BJ (cell line): ENCODE data around the gene MCM8. TPM values are rescaled to one million over a fixed set of nuclear protein-coding genes. Genes with fewer than 3 reads are reported as not detected.

Source experiments
- CTCF ChIA-PET: fragments of 350-600 bp; formaldehyde crosslinking; extraction: SDS; loops from one replicate; lab custom pipeline; 2021; ENCODE audit warnings: antibody characterized with exemption, inconsistent platforms; lab: Yijun Ruan, JAX
- POLR2A ChIA-PET: fragments of 300-600 bp; sonication (Branson Sonifier 250); formaldehyde crosslinking; extraction: SDS; loops from one replicate; lab custom pipeline; 2021; ENCODE audit warnings: antibody characterized with exemption; lab: Charles Lee
- DNase-seq: peaks from one replicate; pipeline ENCODE4 v3.0.0-alpha.2; 2011; ENCODE audit warnings: low read depth
- H3K27me3 ChIP-seq: 2 replicates; pipeline ENCODE4 v1.6.0; 2011; ENCODE audit warnings: low read length; ENCODE audit not compliant: control insufficient read depth, insufficient read depth
- H3K36me3 ChIP-seq: 2 replicates; pipeline ENCODE4 v1.5.1; 2011; ENCODE audit warnings: low read length; ENCODE audit not compliant: control insufficient read depth, insufficient read depth
- H3K4me3 ChIP-seq: 2 replicates; pipeline ENCODE4 v1.5.1; 2011; ENCODE audit warnings: low read depth, mild to moderate bottlenecking, control low read depth, low read length
- polyA plus RNA-seq: library from polyadenylated mRNA; depleted of rRNA; stranded (reverse); fragments of >200 nt; gene quantifications from 2 replicates; pipeline ENCODE4 v1.2.3, GENCODE V29; 2011
- TF ChIP-seq, protein P1 (sequence below): IDR thresholded peaks from 2 replicates; pipeline ENCODE4 v1.5.1; 2011; ENCODE audit warnings: low read depth, mild to moderate bottlenecking, control low read depth, inconsistent platforms, low read length, moderate library complexity; ENCODE audit not compliant: insufficient read depth

MCM8 gene
- polyA plus RNA-seq, 1 experiment = 2.7 TPM

DNA sequence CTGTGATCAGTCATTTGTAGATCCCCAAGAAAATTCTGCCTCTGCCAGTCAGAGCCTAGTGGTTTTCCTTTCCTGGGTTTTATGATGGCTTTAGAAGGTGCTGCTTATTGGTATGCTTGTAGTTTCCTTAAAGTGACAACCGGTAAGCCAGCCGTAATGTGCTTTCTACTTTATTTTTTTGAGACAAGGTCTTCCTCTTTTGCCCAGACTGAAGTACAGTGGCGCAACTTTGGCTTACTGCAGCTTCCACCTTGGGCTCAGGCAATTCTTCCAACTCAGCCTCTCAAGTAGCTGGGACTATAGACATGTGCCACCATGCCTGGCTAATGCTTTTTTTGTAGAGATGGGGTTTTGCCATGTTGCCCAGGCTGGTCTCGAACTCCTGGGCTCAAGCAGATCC, 23.5 kb downstream of the MCM8 start:
- TF ChIP-seq, protein P1, sequence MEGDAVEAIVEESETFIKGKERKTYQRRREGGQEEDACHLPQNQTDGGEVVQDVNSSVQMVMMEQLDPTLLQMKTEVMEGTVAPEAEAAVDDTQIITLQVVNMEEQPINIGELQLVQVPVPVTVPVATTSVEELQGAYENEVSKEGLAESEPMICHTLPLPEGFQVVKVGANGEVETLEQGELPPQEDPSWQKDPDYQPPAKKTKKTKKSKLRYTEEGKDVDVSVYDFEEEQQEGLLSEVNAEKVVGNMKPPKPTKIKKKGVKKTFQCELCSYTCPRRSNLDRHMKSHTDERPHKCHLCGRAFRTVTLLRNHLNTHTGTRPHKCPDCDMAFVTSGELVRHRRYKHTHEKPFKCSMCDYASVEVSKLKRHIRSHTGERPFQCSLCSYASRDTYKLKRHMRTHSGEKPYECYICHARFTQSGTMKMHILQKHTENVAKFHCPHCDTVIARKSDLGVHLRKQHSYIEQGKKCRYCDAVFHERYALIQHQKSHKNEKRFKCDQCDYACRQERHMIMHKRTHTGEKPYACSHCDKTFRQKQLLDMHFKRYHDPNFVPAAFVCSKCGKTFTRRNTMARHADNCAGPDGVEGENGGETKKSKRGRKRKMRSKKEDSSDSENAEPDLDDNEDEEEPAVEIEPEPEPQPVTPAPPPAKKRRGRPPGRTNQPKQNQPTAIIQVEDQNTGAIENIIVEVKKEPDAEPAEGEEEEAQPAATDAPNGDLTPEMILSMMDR = no peak
- CTCF ChIA-PET = no interaction called here
- DNase-seq = no peak

DNA sequence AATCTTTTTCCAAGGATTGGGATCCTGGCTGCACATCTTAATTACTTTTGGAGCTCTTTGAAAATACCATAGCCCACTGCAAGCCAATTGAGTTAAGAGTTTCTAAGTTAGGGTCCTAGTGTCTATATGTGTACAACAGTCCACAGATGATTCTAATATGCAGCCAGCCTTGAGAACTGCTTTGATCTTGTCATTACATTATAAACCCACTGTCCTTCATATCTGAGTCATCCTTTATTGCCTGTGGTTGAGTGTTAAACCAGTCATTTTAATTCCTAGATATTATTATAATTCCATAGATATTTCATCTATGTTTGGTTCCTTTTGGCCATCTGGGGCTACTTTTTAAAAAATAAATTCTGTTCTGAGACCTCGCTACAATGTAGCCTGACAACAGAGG, 24.1 kb downstream of the MCM8 start:
- no peak overlapping the region for H3K4me3 ChIP-seq
- ChIA-PET POLR2A (no interaction called here), CTCF (interaction anchor here (1.0 kb wide), 2 partner anchors 9 to 13 kb away, joined by 3 read pairs; no protein-coding TSS in a partner anchor)
- TF ChIP-seq, protein P1 = no peak
- DNase-seq = no peak
- H3K27me3 ChIP-seq = no peaks in the 10 kb centered on the region
- 0 out of 2 replicates have a peak, but pooled peaks cover 1% of the 10 kb centered on the region for H3K36me3 ChIP-seq

More for the DNA sequence above, 23.5 kb downstream of the MCM8 start:
- Histone ChIP-seq H3K36me3 (0 out of 2 replicates have a peak, but pooled peaks cover 1% of the 10 kb centered on the region), H3K27me3 (no peaks in the 10 kb centered on the region), H3K4me3 (no peak overlapping the region)
- POLR2A ChIA-PET = no interaction called here

DNA sequence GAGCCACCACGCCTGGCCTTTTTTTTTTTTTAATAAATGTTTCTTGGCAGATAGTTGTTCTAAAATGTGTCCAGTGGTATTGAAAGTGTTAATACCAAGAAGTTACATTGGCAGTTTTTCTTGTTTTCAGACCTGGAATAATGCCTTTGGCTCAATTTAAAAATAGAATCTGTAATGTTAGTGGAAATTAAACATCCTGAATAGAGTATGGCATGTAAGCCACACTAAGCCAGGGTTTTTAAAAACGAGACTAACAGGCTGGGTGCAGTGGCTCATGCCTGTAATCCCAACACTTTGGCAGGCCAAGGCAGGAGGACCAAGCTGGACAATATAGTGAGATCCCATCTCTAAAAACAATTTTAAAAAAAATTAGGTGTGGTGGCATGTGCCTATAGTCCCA, 25.3 kb downstream of the MCM8 start:
- Histone ChIP-seq H3K4me3 (no peak overlapping the region), H3K36me3 (peaks cover 1% of the 10 kb centered on the region; the same call in 1 of the 2 replicates), H3K27me3 (no peaks in the 10 kb centered on the region)
- no peak for DNase-seq
- ChIA-PET CTCF (interaction anchor here (1.2 kb wide), 1 partner anchor 11 kb away, joined by 3 read pairs; no protein-coding TSS in a partner anchor), POLR2A (no interaction called here)
- TF ChIP-seq, protein P1 = no peak

DNA sequence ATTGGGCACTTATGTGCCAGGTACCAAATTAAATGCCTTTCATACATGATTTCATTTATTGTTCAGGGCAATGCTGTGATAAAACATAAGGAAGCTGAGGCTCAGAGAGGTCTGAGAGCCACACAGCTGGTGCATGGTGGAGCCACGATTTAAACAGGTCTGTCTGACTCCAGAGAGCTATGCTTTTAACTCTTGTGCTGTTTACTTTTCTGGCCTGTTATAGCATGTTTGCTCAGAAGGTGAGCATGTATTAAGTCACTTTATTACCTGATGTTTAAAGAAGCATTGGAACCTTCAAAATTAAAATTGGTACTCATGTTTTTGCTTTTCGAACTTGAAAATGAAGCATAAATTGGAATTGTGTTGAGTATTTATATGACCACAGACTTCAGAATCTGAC, 26.8 kb downstream of the MCM8 start:
- Histone ChIP-seq H3K4me3 (no peak overlapping the region), H3K27me3 (no peaks in the 10 kb centered on the region), H3K36me3 (peaks cover 1% of the 10 kb centered on the region; the same call in 1 of the 2 replicates)
- no peak for DNase-seq
- TF ChIP-seq, protein P1 = no peak
- CTCF ChIA-PET = interaction anchor here (1.0 kb wide), 1 partner anchor 9 kb away, joined by 4 read pairs; no protein-coding TSS in a partner anchor
- POLR2A ChIA-PET = no interaction called here

DNA sequence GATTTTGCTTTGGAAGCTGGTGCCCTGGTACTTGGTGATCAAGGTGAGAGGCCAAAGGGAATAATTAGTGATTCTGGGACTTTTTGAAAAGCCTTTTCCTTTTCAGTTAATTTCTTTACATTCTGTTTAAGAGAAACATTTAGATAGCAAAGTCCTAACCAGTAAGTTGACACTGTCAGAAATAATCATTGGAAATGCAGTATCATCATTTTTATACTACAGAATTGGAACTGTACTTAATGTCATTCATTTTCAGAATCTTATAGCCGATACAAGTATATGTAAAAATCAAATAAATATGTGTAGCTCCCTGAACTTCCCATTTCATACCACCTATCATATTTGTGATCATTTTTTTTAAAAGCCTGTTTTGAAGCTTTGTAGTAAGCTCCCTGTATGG, 27.5 kb downstream of the MCM8 start:
- ChIA-PET POLR2A (interaction anchor here (0.6 kb wide), 1 partner anchor 191 kb away, joined by 3 read pairs; no protein-coding TSS in a partner anchor), CTCF (interaction anchor here (1.0 kb wide), 1 partner anchor 8 kb away, joined by 4 read pairs; no protein-coding TSS in a partner anchor)
- Histone ChIP-seq H3K4me3 (no peak overlapping the region), H3K27me3 (no peaks in the 10 kb centered on the region), H3K36me3 (peaks cover 1% of the 10 kb centered on the region; the same call in 1 of the 2 replicates)
- TF ChIP-seq, protein P1 = no peak
- no peak for DNase-seq
